ENCODE measurements around the gene LIPC. TPM values are rescaled to one million over a fixed set of nuclear protein-coding genes. Genes with fewer than 3 reads are reported as not detected.

Gene LIPC
- total RNA-seq, result under 1 TPM; 0.30 to 0.50 TPM

GRCh38 chr15:58431221-58432149 is at the start of gene LIPC:
Gene LIPC, plus strand, starts transcription at chr15:58431991. Its CDS starts 42 bp downstream, at chr15:58432033.
- Mint-ChIP-seq H3K4me1 (no peaks in the 10 kb centered on the region), H3K27ac (no peak within 1 kb of the TSS), H3K4me3 (no peak within 1 kb of the TSS), H3K36me3 (ENCODE audit: low read depth) (no peaks in the 10 kb centered on the region), H3K9me3 (ENCODE audit: low read depth) (no peaks in the 10 kb centered on the region), H3K27me3 (no peaks in the 10 kb centered on the region)
- CTCF ChIA-PET, result no interaction called here
- intact Hi-C loops (cut with DNase I, micrococcal nuclease), result no loop called here
- POLR2A ChIA-PET, result no interaction called here
- DNase-seq (no peak), ATAC-seq (no peak)

- H3K9me3 Mint-ChIP-seq (ENCODE audit: low read depth), result peaks cover 1% of the 10 kb centered on the region
- H3K36me3 Mint-ChIP-seq (ENCODE audit: low read depth), result peaks cover 3% of the 10 kb centered on the region
- CTCF ChIA-PET, result interaction anchor here (1.4 to 1.5 kb wide), 2 partner anchors 10 to 12 kb away, joined by 3 to 4 read pairs; no protein-coding TSS in a partner anchor
- no peaks in the 10 kb centered on the region for H3K27me3 Mint-ChIP-seq
- DNase-seq (peak; percentile 66), ATAC-seq (peak; percentile 97)
- intact Hi-C loops (cut with DNase I, micrococcal nuclease), result loop anchor here in 1 of 2 experiments (1.0 kb wide), 2 partner anchors 52 to 70 kb away; no protein-coding TSS in a partner anchor
- peaks cover 18% of the 10 kb centered on the region for H3K4me1 Mint-ChIP-seq
- H3K4me3 Mint-ChIP-seq, result no peak overlapping the region
- POLR2A ChIA-PET, result no interaction called here
- peak overlapping the region; percentile 83 for H3K27ac Mint-ChIP-seq
Measured at GRCh38 chr15:58383876-58384275, 47.9 kb upstream of the LIPC start.

GRCh38 chr15:58384667-58385066 is 47.1 kb upstream of the LIPC start:
- Mint-ChIP-seq H3K4me3 (no peak overlapping the region), H3K36me3 (ENCODE audit: low read depth) (peaks cover 3% of the 10 kb centered on the region), H3K27ac (peak overlapping the region; percentile 35), H3K9me3 (ENCODE audit: low read depth) (peaks cover 1% of the 10 kb centered on the region), H3K4me1 (peaks cover 18% of the 10 kb centered on the region), H3K27me3 (no peaks in the 10 kb centered on the region)
- intact Hi-C loops (cut with DNase I, micrococcal nuclease), result loop anchor here in 1 of 2 experiments (1.0 kb wide), 2 partner anchors 52 to 70 kb away; no protein-coding TSS in a partner anchor
- DNase-seq (no peak), ATAC-seq (no peak)
- POLR2A ChIA-PET, result no interaction called here
- CTCF ChIA-PET, result interaction anchor here (0.6 to 1.7 kb wide), 3 partner anchors 10 to 157 kb away, joined by 3 to 5 read pairs (median 3); no protein-coding TSS in a partner anchor

GRCh38 chr15:58386081-58386480 is 45.7 kb upstream of the LIPC start:
- Mint-ChIP-seq H3K4me1 (peaks cover 18% of the 10 kb centered on the region), H3K9me3 (ENCODE audit: low read depth) (peaks cover 1% of the 10 kb centered on the region), H3K27me3 (no peaks in the 10 kb centered on the region), H3K4me3 (no peak overlapping the region), H3K36me3 (ENCODE audit: low read depth) (peaks cover 3% of the 10 kb centered on the region), H3K27ac (no peak overlapping the region)
- POLR2A ChIA-PET, result no interaction called here
- ATAC-seq (no peak), DNase-seq (no peak)
- intact Hi-C loops (cut with DNase I, micrococcal nuclease), result no loop called here
- CTCF ChIA-PET, result interaction anchor here (0.7 kb wide), 1 partner anchor 153 kb away, joined by 3 read pairs; no protein-coding TSS in a partner anchor

GRCh38 chr15:58386641-58387040 is 45.1 kb upstream of the LIPC start:
- DNase-seq, result no peak
- H3K9me3 Mint-ChIP-seq (ENCODE audit: low read depth), result peaks cover 1% of the 10 kb centered on the region
- H3K27ac Mint-ChIP-seq, result no peak overlapping the region
- no peak overlapping the region for H3K4me3 Mint-ChIP-seq
- CTCF ChIA-PET, result interaction anchor here (0.7 to 1.0 kb wide), 2 partner anchors 152 to 194 kb away, joined by 3 read pairs; no protein-coding TSS in a partner anchor
- H3K4me1 Mint-ChIP-seq, result peaks cover 18% of the 10 kb centered on the region
- no peak for ATAC-seq
- POLR2A ChIA-PET, result no interaction called here
- no peaks in the 10 kb centered on the region for H3K27me3 Mint-ChIP-seq
- H3K36me3 Mint-ChIP-seq (ENCODE audit: low read depth), result peaks cover 3% of the 10 kb centered on the region
- intact Hi-C loops (cut with DNase I, micrococcal nuclease), result no loop called here

GRCh38 chr15:58387130-58387529 is 44.7 kb upstream of the LIPC start:
- peaks cover 18% of the 10 kb centered on the region for H3K4me1 Mint-ChIP-seq
- POLR2A ChIA-PET, result no interaction called here
- no peak overlapping the region for H3K4me3 Mint-ChIP-seq

GRCh38 chr15:58388211-58388610 is 43.6 kb upstream of the LIPC start:
- ChIA-PET CTCF (interaction anchor here (0.6 kb wide), 1 partner anchor 202 kb away, joined by 3 read pairs; no protein-coding TSS in a partner anchor), POLR2A (interaction anchor here (1.0 kb wide), 1 partner anchor 240 kb away, joined by 4 read pairs; no protein-coding TSS in a partner anchor)
- Mint-ChIP-seq H3K4me3 (no peak overlapping the region), H3K27me3 (no peaks in the 10 kb centered on the region), H3K36me3 (ENCODE audit: low read depth) (peaks cover 3% of the 10 kb centered on the region), H3K9me3 (ENCODE audit: low read depth) (peaks cover 1% of the 10 kb centered on the region), H3K27ac (no peak overlapping the region), H3K4me1 (peaks cover 18% of the 10 kb centered on the region)
- no peak for DNase-seq
- intact Hi-C loops (cut with DNase I, micrococcal nuclease), result no loop called here
- ATAC-seq, result no peak

More at GRCh38 chr15:58387130-58387529, 44.7 kb upstream of the LIPC start:
- no peak overlapping the region for H3K27ac Mint-ChIP-seq
- DNase-seq (no peak), ATAC-seq (no peak)
- H3K27me3 Mint-ChIP-seq, result no peaks in the 10 kb centered on the region
- peaks cover 1% of the 10 kb centered on the region for H3K9me3 Mint-ChIP-seq (ENCODE audit: low read depth)
- H3K36me3 Mint-ChIP-seq (ENCODE audit: low read depth), result peaks cover 3% of the 10 kb centered on the region
- CTCF ChIA-PET, result interaction anchor here (1.0 kb wide), 1 partner anchor 193 kb away, joined by 3 read pairs; no protein-coding TSS in a partner anchor
- intact Hi-C loops (cut with DNase I, micrococcal nuclease), result no loop called here

GRCh38 chr15:58390118-58390517 is 41.7 kb upstream of the LIPC start:
- no peak for DNase-seq
- no peak overlapping the region for H3K27ac Mint-ChIP-seq
- ChIA-PET CTCF (no interaction called here), POLR2A (no interaction called here)
- H3K4me1 Mint-ChIP-seq, result peaks cover under 1% of the 10 kb centered on the region
- intact Hi-C loops (cut with DNase I, micrococcal nuclease), result no loop called here
- no peak overlapping the region for H3K4me3 Mint-ChIP-seq
- no peaks in the 10 kb centered on the region for H3K36me3 Mint-ChIP-seq (ENCODE audit: low read depth)
- no peaks in the 10 kb centered on the region for H3K9me3 Mint-ChIP-seq (ENCODE audit: low read depth)
- H3K27me3 Mint-ChIP-seq, result no peaks in the 10 kb centered on the region
- no peak for ATAC-seq

- ATAC-seq (no peak), DNase-seq (no peak)
- no peaks in the 10 kb centered on the region for H3K4me1 Mint-ChIP-seq
- no peak overlapping the region for H3K4me3 Mint-ChIP-seq
- no peak overlapping the region for H3K27ac Mint-ChIP-seq
- intact Hi-C loops (cut with DNase I, micrococcal nuclease), result no loop called here
- no peaks in the 10 kb centered on the region for H3K27me3 Mint-ChIP-seq
- POLR2A ChIA-PET, result no interaction called here
- CTCF ChIA-PET, result interaction anchor here (0.6 kb wide), 1 partner anchor 408 kb away, joined by 3 read pairs; no protein-coding TSS in a partner anchor
- no peaks in the 10 kb centered on the region for H3K9me3 Mint-ChIP-seq (ENCODE audit: low read depth)
- H3K36me3 Mint-ChIP-seq (ENCODE audit: low read depth), result no peaks in the 10 kb centered on the region
Measured at GRCh38 chr15:58390655-58391054, 41.1 kb upstream of the LIPC start.

GRCh38 chr15:58391088-58391487 is 40.7 kb upstream of the LIPC start:
- ChIA-PET POLR2A (no interaction called here), CTCF (interaction anchor here (0.6 kb wide), 2 partner anchors 97 to 407 kb away, joined by 3 read pairs; no protein-coding TSS in a partner anchor)
- intact Hi-C loops (cut with DNase I, micrococcal nuclease), result no loop called here
- no peak for DNase-seq
- ATAC-seq, result no peak
- H3K27me3 Mint-ChIP-seq, result no peaks in the 10 kb centered on the region
- H3K4me1 Mint-ChIP-seq, result no peaks in the 10 kb centered on the region
- H3K36me3 Mint-ChIP-seq (ENCODE audit: low read depth), result no peaks in the 10 kb centered on the region
- no peak overlapping the region for H3K27ac Mint-ChIP-seq
- H3K9me3 Mint-ChIP-seq (ENCODE audit: low read depth), result no peaks in the 10 kb centered on the region
- H3K4me3 Mint-ChIP-seq, result no peak overlapping the region

- ATAC-seq (no peak), DNase-seq (no peak)
- no peaks in the 10 kb centered on the region for H3K27me3 Mint-ChIP-seq
- intact Hi-C loops (cut with DNase I, micrococcal nuclease), result no loop called here
- H3K4me3 Mint-ChIP-seq, result no peak overlapping the region
- CTCF ChIA-PET, result no interaction called here
- no peaks in the 10 kb centered on the region for H3K36me3 Mint-ChIP-seq (ENCODE audit: low read depth)
- POLR2A ChIA-PET, result no interaction called here
- no peaks in the 10 kb centered on the region for H3K9me3 Mint-ChIP-seq (ENCODE audit: low read depth)
- no peak overlapping the region for H3K27ac Mint-ChIP-seq
- no peaks in the 10 kb centered on the region for H3K4me1 Mint-ChIP-seq
Measured at GRCh38 chr15:58392141-58392540, 39.6 kb upstream of the LIPC start.
